ENCODE data around the gene LRRC36. TPM values are rescaled to one million over a fixed set of nuclear protein-coding genes. Genes with fewer than 3 reads are reported as not detected.

Gene LRRC36
- total and polyA plus RNA-seq, 2 of the 13 experiments (the other 11 are each of a cell fraction or from before 2014, with no cell fraction given): 0.12 to 0.15 TPM

GRCh38 chr16:67428146-67428731 is 101.6 kb downstream of the LRRC36 start (continued):
- no peak for TF ChIP-seq ZBTB46 (CRISPR knock-in tag; IDR thresholded peaks at IDR 0.05; ENCODE audit: borderline replicate concordance)
- TF ChIP-seq SIN3A (IDR thresholded peaks at IDR 0.05; ENCODE audit: borderline replicate concordance, low read depth, low read length): no peak
- no peak for TF ChIP-seq CHCHD3 (CRISPR knock-in tag; IDR thresholded peaks at IDR 0.05)
- TF ChIP-seq E2F1 (CRISPR knock-in tag; IDR thresholded peaks at IDR 0.05): no peak
- TF ChIP-seq PREB (CRISPR knock-in tag; IDR thresholded peaks at IDR 0.05): no peak
- no peak for TF ChIP-seq ZNF83 (CRISPR knock-in tag; IDR thresholded peaks at IDR 0.05; ENCODE audit: borderline replicate concordance)
- no peak for TF ChIP-seq ZBTB20 (CRISPR knock-in tag; IDR thresholded peaks at IDR 0.05; ENCODE audit: borderline replicate concordance, low read depth)
- TF ChIP-seq ZNF530 (CRISPR knock-in tag; IDR thresholded peaks at IDR 0.05; ENCODE audit: low read depth): no peak
- TF ChIP-seq TBX3 (IDR thresholded peaks at IDR 0.05; ENCODE audit: borderline replicate concordance): no peak
- no peak for TF ChIP-seq ZNF33A (CRISPR knock-in tag; IDR thresholded peaks at IDR 0.05; ENCODE audit: borderline replicate concordance)
- TF ChIP-seq RAD21 (CRISPR knock-in tag; IDR thresholded peaks at IDR 0.05): peak; percentile 99
- TF ChIP-seq ZBED4 (CRISPR knock-in tag; IDR thresholded peaks at IDR 0.05; ENCODE audit: borderline replicate concordance): no peak
- no peak for TF ChIP-seq ZNF382 (CRISPR knock-in tag; IDR thresholded peaks at IDR 0.05; ENCODE audit: borderline replicate concordance)
- no peak for TF ChIP-seq GFI1 (CRISPR knock-in tag; IDR thresholded peaks at IDR 0.05; ENCODE audit: borderline replicate concordance)
- TF ChIP-seq ZFP1 (CRISPR knock-in tag; IDR thresholded peaks at IDR 0.05): no peak
- TF ChIP-seq MBNL3 (CRISPR knock-in tag; conservative IDR thresholded peaks at IDR 0.05): no peak
- no peak for TF ChIP-seq ZNF512 (CRISPR knock-in tag; IDR thresholded peaks at IDR 0.05)
- TF ChIP-seq MYNN (CRISPR knock-in tag; IDR thresholded peaks at IDR 0.05; ENCODE audit: low read depth): no peak
- TF ChIP-seq MAF1 (CRISPR knock-in tag; IDR thresholded peaks at IDR 0.05; ENCODE audit: borderline replicate concordance): no peak
- no peak for TF ChIP-seq ZNF317 (CRISPR knock-in tag; IDR thresholded peaks at IDR 0.05)
- TF ChIP-seq SP5 (CRISPR knock-in tag; IDR thresholded peaks at IDR 0.05; ENCODE audit: borderline replicate concordance, low read depth): peak; percentile 40
